NCI-H1694 (cell line): ENCODE measurements around the gene STK16.
A peak's percentile ranks its signal among the peaks of the same experiment; 100 is the strongest.
"Not testable (repeated sequence)": the region's sequence is repeated elsewhere in the genome, so short reads cannot be mapped to it uniquely, and the experiment has no call there.

Experiments used
- DNase-seq: peaks from one replicate; lab custom pipeline; 2025; lab: John Stamatoyannopoulos, UW

STK16 gene

GRCh38 chr2:219244789-219245147, 511 bp upstream of the STK16 start:
- DNase-seq = no peak

GRCh38 chr2:219245899-219246230, 586 bp downstream of the STK16 start:
- no peak for DNase-seq

GRCh38 chr2:219246559-219246958, 1.3 kb downstream of the STK16 start:
- no peak for DNase-seq

- DNase-seq = no peak
Measured at GRCh38 chr2:219247678-219248642, 2.7 kb downstream of the STK16 start.

- DNase-seq = no peak
Measured at GRCh38 chr2:219248845-219249202, 3.5 kb downstream of the STK16 start.

- DNase-seq = peak; percentile 95
Measured at GRCh38 chr2:219249203-219249980, 4.1 kb downstream of the STK16 start.

GRCh38 chr2:219250049-219250781, 4.9 kb downstream of the STK16 start:
- DNase-seq = no peak

- no peak for DNase-seq
Measured at GRCh38 chr2:219251656-219252055, 6.4 kb downstream of the STK16 start.

GRCh38 chr2:219252084-219252483, 6.8 kb downstream of the STK16 start:
- DNase-seq = no peak

- DNase-seq = no peak
Measured at GRCh38 chr2:219252570-219252899, 7.3 kb downstream of the STK16 start.

GRCh38 chr2:219252900-219253752, 7.8 kb downstream of the STK16 start, which contains the start of gene TUBA4B:
Gene TUBA4B (plus strand): TSS chr2:219253243. CDS start chr2:219253408, 165 bp downstream.
- DNase-seq = no peak

GRCh38 chr2:219253753-219254589, 8.7 kb downstream of the STK16 start, which contains the start of gene TUBA4A:
Gene TUBA4A (minus strand): TSS chr2:219253918. CDS start chr2:219253858, 60 bp downstream.
- DNase-seq = peak; percentile 77

GRCh38 chr2:219254590-219255201, 9.4 kb downstream of the STK16 start:
- no peak for DNase-seq

GRCh38 chr2:219258942-219259341, 13.7 kb downstream of the STK16 start:
- not testable (repeated sequence) for DNase-seq

- DNase-seq = no peak
Measured at GRCh38 chr2:219261024-219261855, 16.0 kb downstream of the STK16 start.

- no peak for DNase-seq
Measured at GRCh38 chr2:219266232-219266631, 21.0 kb downstream of the STK16 start.

- no peak for DNase-seq
Measured at GRCh38 chr2:219266886-219267285, 21.6 kb downstream of the STK16 start.

- no peak for DNase-seq
Measured at GRCh38 chr2:219268294-219268693, 23.0 kb downstream of the STK16 start.

GRCh38 chr2:219269362-219270054, 24.2 kb downstream of the STK16 start:
- no peak for DNase-seq
